ENCODE measurements around the gene LMOD3. TPM values are rescaled to one million over a fixed set of nuclear protein-coding genes. Genes with fewer than 3 reads are reported as not detected.

Gene LMOD3
- total and polyA plus RNA-seq, 7 donors = 0.01 to 0.23 TPM; not detected in 5

DNA sequence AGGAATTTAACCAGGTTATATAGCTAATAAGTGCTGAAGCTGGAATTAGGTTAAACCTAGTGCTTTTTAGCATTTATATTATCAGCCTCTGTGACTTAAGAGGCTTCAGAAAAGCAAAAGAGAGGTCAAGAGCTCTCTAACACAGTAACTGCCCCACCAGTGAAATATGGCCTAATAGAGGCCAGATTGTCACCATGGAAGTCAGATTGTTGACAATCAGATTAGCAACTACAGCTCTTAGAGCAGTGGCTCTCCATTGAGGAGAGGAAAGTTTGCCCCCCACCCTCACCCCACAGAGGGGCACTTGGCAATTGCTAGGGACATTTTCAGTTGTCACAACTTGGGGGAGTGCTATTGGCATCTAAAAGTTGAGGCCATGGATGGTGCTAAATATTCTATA, 23.3 kb upstream of the LMOD3 start:
- no peaks in the 10 kb centered on the region for H3K9me3 ChIP-seq
- intact Hi-C loops (cut with DNase I) = no loop called here
- no peaks in the 10 kb centered on the region for H3K27me3 ChIP-seq
- no peaks in the 10 kb centered on the region for H3K36me3 ChIP-seq
- DNase-seq = no peak
- H3K4me3 ChIP-seq = no peak overlapping the region
- H3K4me1 ChIP-seq = no peaks in the 10 kb centered on the region
- H3K27ac ChIP-seq = no peak overlapping the region
- TF ChIP-seq POLR2AphosphoS5 (IDR thresholded peaks at IDR 0.05) = no peak

DNA sequence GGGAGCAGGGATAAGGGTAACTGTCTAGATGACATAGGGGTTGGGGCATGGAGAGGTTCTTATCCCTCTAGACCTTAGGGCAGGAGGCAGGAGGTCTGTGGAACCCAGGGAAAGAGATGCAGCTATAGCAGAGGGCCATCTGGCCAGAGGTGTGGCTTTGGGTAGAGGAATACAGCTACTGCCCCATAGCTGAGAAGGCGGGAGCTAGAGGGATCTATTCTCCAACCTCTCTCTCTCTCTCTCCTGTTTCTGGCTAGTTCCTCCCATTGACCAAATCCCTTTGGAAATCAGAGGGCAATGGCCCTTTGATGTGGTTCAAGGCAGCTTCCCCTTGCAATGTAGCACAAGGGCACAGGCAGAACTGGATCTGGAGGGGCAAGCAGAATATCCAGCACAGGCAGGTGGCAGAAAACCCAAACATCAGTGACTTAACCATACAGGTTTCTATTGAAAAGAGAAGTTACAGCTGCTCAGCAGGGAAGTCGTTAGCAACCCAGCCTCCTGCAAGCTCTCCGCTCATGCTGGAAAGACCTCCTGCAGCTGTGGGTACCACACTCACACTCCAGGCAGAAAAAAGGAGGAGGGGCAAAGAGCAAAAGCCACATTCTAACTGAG, 22.3 kb upstream of the LMOD3 start:
- 68 to 85% methylated on average over 3 of the region's 3 CpGs for WGBS, 2 donors

DNA sequence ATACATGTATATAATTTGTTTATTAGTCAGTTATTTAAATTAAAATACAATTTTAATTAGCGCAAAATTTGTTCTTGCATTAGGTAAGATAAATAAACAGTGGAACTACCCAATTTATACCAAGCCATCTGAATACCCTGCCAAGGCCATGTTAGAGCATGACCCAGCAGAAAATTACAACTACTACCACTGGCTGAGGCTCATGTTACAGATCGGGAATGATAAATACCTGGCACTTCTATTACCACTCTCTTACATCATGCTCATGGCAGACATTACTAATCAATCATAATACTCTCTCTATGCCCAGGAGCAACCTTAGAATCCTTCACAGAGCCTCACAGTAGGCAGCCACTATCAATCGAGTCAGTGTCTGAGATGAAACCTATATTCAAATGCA, 21.2 kb upstream of the LMOD3 start:
- TF ChIP-seq POLR2AphosphoS5 (IDR thresholded peaks at IDR 0.05) (no peak), POLR2A (IDR thresholded peaks at IDR 0.05) (no peak), EP300 (IDR thresholded peaks at IDR 0.05) (no peak)
- intact Hi-C loops (cut with DNase I) = no loop called here
- 85 to 96% methylated on average over 3 of the region's 3 CpGs for WGBS, 2 donors

More for the DNA sequence above, 22.3 kb upstream of the LMOD3 start:
- Histone ChIP-seq H3K9me3 (no peaks in the 10 kb centered on the region), H3K4me1 (no peaks in the 10 kb centered on the region), H3K4me3 (no peak overlapping the region), H3K27ac (no peak overlapping the region), H3K27me3 (no peaks in the 10 kb centered on the region), H3K36me3 (no peaks in the 10 kb centered on the region)
- TF ChIP-seq POLR2A (IDR thresholded peaks at IDR 0.05) (no peak), EP300 (IDR thresholded peaks at IDR 0.05) (no peak), POLR2AphosphoS5 (IDR thresholded peaks at IDR 0.05) (no peak)
- TF ChIP-seq, protein P1, sequence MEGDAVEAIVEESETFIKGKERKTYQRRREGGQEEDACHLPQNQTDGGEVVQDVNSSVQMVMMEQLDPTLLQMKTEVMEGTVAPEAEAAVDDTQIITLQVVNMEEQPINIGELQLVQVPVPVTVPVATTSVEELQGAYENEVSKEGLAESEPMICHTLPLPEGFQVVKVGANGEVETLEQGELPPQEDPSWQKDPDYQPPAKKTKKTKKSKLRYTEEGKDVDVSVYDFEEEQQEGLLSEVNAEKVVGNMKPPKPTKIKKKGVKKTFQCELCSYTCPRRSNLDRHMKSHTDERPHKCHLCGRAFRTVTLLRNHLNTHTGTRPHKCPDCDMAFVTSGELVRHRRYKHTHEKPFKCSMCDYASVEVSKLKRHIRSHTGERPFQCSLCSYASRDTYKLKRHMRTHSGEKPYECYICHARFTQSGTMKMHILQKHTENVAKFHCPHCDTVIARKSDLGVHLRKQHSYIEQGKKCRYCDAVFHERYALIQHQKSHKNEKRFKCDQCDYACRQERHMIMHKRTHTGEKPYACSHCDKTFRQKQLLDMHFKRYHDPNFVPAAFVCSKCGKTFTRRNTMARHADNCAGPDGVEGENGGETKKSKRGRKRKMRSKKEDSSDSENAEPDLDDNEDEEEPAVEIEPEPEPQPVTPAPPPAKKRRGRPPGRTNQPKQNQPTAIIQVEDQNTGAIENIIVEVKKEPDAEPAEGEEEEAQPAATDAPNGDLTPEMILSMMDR (IDR thresholded peaks at IDR 0.05) = no peak
- DNase-seq = no peak
- intact Hi-C loops (cut with DNase I) = no loop called here

DNA sequence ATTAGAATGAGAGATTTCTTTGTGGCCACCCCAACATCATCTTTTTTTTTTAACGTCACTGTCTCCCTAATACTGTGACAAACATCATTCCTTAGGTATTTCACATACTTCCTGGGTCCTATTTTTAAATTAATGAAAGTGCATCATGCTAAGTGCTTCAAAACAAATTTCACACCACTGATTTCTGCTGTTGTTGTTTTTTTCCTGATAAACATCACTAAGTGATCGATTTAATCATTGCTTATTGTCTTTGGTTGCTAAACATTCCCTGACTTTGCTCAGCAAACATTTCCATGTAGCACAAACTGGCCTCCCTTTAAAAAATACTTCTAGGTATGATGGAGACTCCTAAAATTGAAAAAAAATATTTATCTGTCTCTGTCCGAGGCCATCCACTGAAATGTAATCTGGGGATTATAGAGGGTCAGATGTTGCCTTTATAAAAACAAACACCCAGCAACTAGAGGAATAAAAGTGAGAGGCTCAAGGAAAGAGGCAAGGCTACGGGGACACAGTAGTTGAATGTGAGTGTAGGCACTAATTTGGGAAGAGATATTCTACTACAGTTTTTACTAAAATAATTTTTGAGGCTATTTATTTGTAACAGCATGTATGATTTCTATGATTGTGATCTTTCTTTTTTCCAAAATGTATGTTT, 20.5 kb upstream of the LMOD3 start:
- Histone ChIP-seq H3K36me3 (no peaks in the 10 kb centered on the region), H3K9me3 (no peaks in the 10 kb centered on the region), H3K27me3 (no peaks in the 10 kb centered on the region), H3K27ac (no peak overlapping the region), H3K4me1 (no peaks in the 10 kb centered on the region), H3K4me3 (no peak overlapping the region)
- no peak for DNase-seq
- TF ChIP-seq EP300 (IDR thresholded peaks at IDR 0.05) (no peak), POLR2AphosphoS5 (IDR thresholded peaks at IDR 0.05) (no peak), POLR2A (IDR thresholded peaks at IDR 0.05) (no peak)
- TF ChIP-seq, protein P1 (IDR thresholded peaks at IDR 0.05) = no peak
- 76 to 78% methylated on average over 4 of the region's 4 CpGs for WGBS, 2 donors
- intact Hi-C loops (cut with DNase I) = no loop called here

More for the DNA sequence above, 21.2 kb upstream of the LMOD3 start:
- H3K9me3 ChIP-seq = no peaks in the 10 kb centered on the region
- no peak overlapping the region for H3K4me3 ChIP-seq
- H3K27ac ChIP-seq = no peak overlapping the region
- no peaks in the 10 kb centered on the region for H3K27me3 ChIP-seq
- no peaks in the 10 kb centered on the region for H3K36me3 ChIP-seq
- no peak for DNase-seq
- H3K4me1 ChIP-seq = no peaks in the 10 kb centered on the region

DNA sequence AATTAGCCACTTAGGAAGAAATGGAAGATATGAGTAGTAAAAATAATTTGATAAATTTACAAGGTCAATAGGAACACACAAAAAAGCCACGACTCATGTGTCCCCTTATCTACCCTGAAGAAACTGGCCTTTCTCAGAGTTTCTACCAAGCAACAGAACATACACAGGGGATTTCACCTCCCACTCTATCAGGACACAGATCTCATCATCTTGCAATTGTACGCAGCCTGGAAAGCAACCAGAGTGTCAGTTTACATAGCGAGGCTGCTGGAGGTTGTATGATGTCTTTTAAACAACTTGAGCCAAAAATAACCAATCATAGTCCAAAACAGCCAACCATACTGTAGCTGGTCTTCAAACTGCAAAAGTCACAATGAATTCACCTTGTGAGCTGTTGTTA, 19.7 kb upstream of the LMOD3 start:
- no peak for DNase-seq
- H3K27me3 ChIP-seq = no peaks in the 10 kb centered on the region
- H3K27ac ChIP-seq = no peak overlapping the region
- H3K4me3 ChIP-seq = no peak overlapping the region
- no peaks in the 10 kb centered on the region for H3K4me1 ChIP-seq
- no peak for TF ChIP-seq POLR2A (IDR thresholded peaks at IDR 0.05)
- no peak for TF ChIP-seq EP300 (IDR thresholded peaks at IDR 0.05)
- TF ChIP-seq, protein P1 (IDR thresholded peaks at IDR 0.05) = no peak
- TF ChIP-seq POLR2AphosphoS5 (IDR thresholded peaks at IDR 0.05) = no peak
- intact Hi-C loops (cut with DNase I) = no loop called here
- H3K36me3 ChIP-seq = no peaks in the 10 kb centered on the region
- no peaks in the 10 kb centered on the region for H3K9me3 ChIP-seq
- 70 to 71% methylated on average over 3 of the region's 3 CpGs for WGBS, 2 donors
